Osteoblast (primary cell): Measurements from ENCODE around the gene SPTBN5. TPM values are rescaled to one million over a fixed set of nuclear protein-coding genes. Genes with fewer than 3 reads are reported as not detected.

Source experiments
- DNase-seq: peaks from one replicate; pipeline ENCODE4 v3.0.0; 2011; ENCODE audit warnings: low spot score, mixed read lengths; ENCODE audit not compliant: insufficient read length; ENCODE audit errors: missing footprints
- H2AFZ ChIP-seq: 2 replicates; pipeline ENCODE4 v1.6.0; 2011; ENCODE audit warnings: mild to moderate bottlenecking, low read length
- H3K27ac ChIP-seq: 2 replicates; pipeline ENCODE4 v1.5.1; 2011; ENCODE audit warnings: mild to moderate bottlenecking, low read depth, low read length, moderate library complexity
- H3K27me3 ChIP-seq: 2 replicates; pipeline ENCODE4 v1.6.0; 2012; ENCODE audit warnings: mild to moderate bottlenecking, control low read depth, inconsistent platforms, low read length, moderate library complexity; ENCODE audit not compliant: insufficient read depth
- H3K36me3 ChIP-seq: 2 replicates; pipeline ENCODE4 v1.5.1; 2011; ENCODE audit warnings: mild to moderate bottlenecking, low read length, control low read depth, moderate library complexity; ENCODE audit not compliant: insufficient read depth
- H3K4me1 ChIP-seq: 2 replicates; pipeline ENCODE4 v1.5.1; 2011; ENCODE audit warnings: mild to moderate bottlenecking, low read length, control low read depth, moderate library complexity; ENCODE audit not compliant: insufficient read depth
- H3K4me2 ChIP-seq: 2 replicates; pipeline ENCODE4 v1.6.0; 2011; ENCODE audit warnings: mild to moderate bottlenecking, low read length; ENCODE audit not compliant: insufficient read depth
- H3K4me3 ChIP-seq: fragments of 200-600 bp; sonication (generic); 3 replicates; pipeline ENCODE4 v1.5.1; 2012; ENCODE audit warnings: mild to moderate bottlenecking, low read length, inconsistent platforms; ENCODE audit not compliant: insufficient read depth
- H3K79me2 ChIP-seq: 2 replicates; pipeline ENCODE4 v1.6.0; 2012; ENCODE audit warnings: mild to moderate bottlenecking, low read length, control low read depth, inconsistent platforms; ENCODE audit not compliant: insufficient read depth
- H3K9me3 ChIP-seq: 2 replicates; pipeline ENCODE4 v1.5.1; 2011; ENCODE audit warnings: low read depth, low read length, control low read depth
- H4K20me1 ChIP-seq: 2 replicates; pipeline ENCODE4 v1.6.0; 2012; ENCODE audit warnings: mild to moderate bottlenecking, low read length, control low read depth; ENCODE audit not compliant: insufficient read depth
- total RNA-seq: library from RNA; depleted of rRNA; stranded (reverse); fragments of >200 nt; gene quantifications from 2 replicates; pipeline ENCODE4 v1.2.3, GENCODE V29; 2012
- TF ChIP-seq, protein P1 (sequence below): IDR thresholded peaks from 2 replicates; pipeline ENCODE4 v1.5.1; 2011; ENCODE audit warnings: mild to moderate bottlenecking, low read depth, low read length, moderate library complexity; ENCODE audit errors: extremely low read depth

The SPTBN5 gene
- total RNA-seq, 1 donor: 0.36 TPM

GRCh38 chr15:41865490-41866055 is 28.3 kb downstream of the SPTBN5 start:
- H3K4me2 ChIP-seq: no peak overlapping the region
- H4K20me1 ChIP-seq: no peaks in the 10 kb centered on the region
- TF ChIP-seq, protein P1, sequence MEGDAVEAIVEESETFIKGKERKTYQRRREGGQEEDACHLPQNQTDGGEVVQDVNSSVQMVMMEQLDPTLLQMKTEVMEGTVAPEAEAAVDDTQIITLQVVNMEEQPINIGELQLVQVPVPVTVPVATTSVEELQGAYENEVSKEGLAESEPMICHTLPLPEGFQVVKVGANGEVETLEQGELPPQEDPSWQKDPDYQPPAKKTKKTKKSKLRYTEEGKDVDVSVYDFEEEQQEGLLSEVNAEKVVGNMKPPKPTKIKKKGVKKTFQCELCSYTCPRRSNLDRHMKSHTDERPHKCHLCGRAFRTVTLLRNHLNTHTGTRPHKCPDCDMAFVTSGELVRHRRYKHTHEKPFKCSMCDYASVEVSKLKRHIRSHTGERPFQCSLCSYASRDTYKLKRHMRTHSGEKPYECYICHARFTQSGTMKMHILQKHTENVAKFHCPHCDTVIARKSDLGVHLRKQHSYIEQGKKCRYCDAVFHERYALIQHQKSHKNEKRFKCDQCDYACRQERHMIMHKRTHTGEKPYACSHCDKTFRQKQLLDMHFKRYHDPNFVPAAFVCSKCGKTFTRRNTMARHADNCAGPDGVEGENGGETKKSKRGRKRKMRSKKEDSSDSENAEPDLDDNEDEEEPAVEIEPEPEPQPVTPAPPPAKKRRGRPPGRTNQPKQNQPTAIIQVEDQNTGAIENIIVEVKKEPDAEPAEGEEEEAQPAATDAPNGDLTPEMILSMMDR: no peak
- no peaks in the 10 kb centered on the region for H3K27me3 ChIP-seq
- no peaks in the 10 kb centered on the region for H3K36me3 ChIP-seq
- no peak overlapping the region for H3K27ac ChIP-seq
- no peaks in the 10 kb centered on the region for H3K9me3 ChIP-seq
- no peak overlapping the region for H3K4me3 ChIP-seq
- peaks cover 2% of the 10 kb centered on the region for H3K4me1 ChIP-seq
- no peak for DNase-seq
- H2AFZ ChIP-seq: no peak overlapping the region
- no peaks in the 10 kb centered on the region for H3K79me2 ChIP-seq

GRCh38 chr15:41862515-41863116 is 31.2 kb downstream of the SPTBN5 start:
- no peak overlapping the region for H3K4me3 ChIP-seq
- no peaks in the 10 kb centered on the region for H3K36me3 ChIP-seq
- TF ChIP-seq, protein P1: no peak
- H3K9me3 ChIP-seq: no peaks in the 10 kb centered on the region
- no peaks in the 10 kb centered on the region for H3K79me2 ChIP-seq
- no peak overlapping the region for H3K27ac ChIP-seq
- no peaks in the 10 kb centered on the region for H3K4me1 ChIP-seq
- DNase-seq: no peak
- no peaks in the 10 kb centered on the region for H4K20me1 ChIP-seq
- no peak overlapping the region for H2AFZ ChIP-seq
- no peaks in the 10 kb centered on the region for H3K27me3 ChIP-seq
- H3K4me2 ChIP-seq: no peak overlapping the region

DNA sequence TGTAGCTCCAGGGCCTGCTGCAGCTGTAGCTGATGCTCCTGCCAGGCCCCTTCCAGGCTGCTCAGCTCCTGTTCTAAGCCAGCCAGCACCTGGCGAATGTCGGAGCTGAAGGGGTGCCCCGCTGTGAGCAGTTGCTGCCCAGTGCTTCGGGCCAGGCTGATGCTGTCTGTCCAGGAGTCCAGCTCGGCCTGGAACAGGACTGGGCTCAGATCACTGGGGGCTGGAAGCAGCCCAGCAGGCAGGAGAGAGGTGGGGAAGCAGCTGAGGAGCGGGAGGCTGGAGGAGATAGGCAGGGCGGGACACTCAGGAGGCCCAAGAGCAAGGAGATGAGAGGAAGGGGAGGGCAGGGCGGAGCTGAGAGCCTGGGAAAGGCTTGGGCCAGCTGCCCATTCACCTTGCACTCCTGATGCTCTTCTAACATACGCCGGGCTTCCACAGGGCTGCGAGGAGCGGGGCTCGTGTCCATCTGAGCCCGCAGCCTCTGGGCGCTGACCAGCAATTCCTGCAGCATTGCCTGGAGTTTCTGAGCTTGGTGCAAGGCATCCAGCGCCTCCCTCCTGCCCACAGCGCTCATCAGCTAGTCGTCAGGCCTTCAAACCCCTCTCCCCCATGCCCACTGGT is 32.0 kb downstream of the SPTBN5 start:
- H3K27me3 ChIP-seq: no peaks in the 10 kb centered on the region
- DNase-seq: no peak
- no peaks in the 10 kb centered on the region for H4K20me1 ChIP-seq
- TF ChIP-seq, protein P1: no peak
- H3K9me3 ChIP-seq: no peaks in the 10 kb centered on the region
- H3K4me1 ChIP-seq: no peaks in the 10 kb centered on the region
- no peaks in the 10 kb centered on the region for H3K36me3 ChIP-seq
- no peak overlapping the region for H3K27ac ChIP-seq
- H2AFZ ChIP-seq: no peak overlapping the region
- no peak overlapping the region for H3K4me2 ChIP-seq
- no peak overlapping the region for H3K4me3 ChIP-seq
- no peaks in the 10 kb centered on the region for H3K79me2 ChIP-seq

DNA sequence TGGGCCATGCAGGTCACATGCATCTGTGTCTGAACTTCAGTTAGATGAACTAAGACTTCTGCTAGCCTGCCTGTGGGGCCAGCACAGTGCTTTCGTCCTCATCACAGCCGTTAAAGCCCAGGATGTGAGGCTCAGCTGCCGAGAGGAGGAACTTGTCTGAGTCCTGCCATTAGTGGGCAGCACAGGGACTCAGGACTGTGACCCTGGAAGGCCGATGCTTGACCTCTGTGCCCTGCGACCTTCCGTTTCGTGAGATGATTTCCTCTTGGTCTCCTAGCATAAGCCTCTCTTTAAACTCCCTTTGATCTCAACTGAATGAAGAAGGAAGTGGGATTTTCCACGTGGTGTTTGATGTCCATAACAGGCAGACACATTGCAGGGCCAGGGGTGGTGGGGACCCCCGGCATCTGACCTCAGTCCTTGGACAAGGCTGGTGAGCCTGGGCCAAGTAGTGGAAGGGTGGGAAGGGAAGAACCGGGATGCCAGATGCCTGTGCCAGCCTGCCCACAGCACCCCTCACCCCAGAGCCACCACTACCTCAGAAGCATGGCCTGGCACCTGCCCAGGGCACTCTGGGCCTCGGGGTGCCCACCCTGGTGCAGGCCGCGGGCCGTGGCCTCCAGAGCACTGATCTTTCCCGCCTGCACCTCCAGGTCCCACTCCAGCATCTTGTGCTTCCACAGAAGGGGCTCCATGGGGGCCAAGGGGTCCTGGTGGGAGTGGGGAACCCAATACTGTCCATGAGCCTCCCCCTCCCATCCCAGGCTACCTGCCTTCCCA is 33.6 kb downstream of the SPTBN5 start:
- H3K27me3 ChIP-seq: peaks cover 2% of the 10 kb centered on the region
- no peaks in the 10 kb centered on the region for H3K79me2 ChIP-seq
- H3K4me2 ChIP-seq: no peak overlapping the region
- no peak overlapping the region for H3K4me3 ChIP-seq
- no peak overlapping the region for H3K27ac ChIP-seq
- no peaks in the 10 kb centered on the region for H3K36me3 ChIP-seq
- H2AFZ ChIP-seq: no peak overlapping the region
- no peak for DNase-seq
- H3K4me1 ChIP-seq: no peaks in the 10 kb centered on the region
- no peaks in the 10 kb centered on the region for H4K20me1 ChIP-seq
- TF ChIP-seq, protein P1: no peak
- H3K9me3 ChIP-seq: no peaks in the 10 kb centered on the region
